ENCODE results near the gene NOL4L.
A peak's percentile ranks its signal among the peaks of the same experiment; 100 is the strongest.

NOL4L gene

DNA sequence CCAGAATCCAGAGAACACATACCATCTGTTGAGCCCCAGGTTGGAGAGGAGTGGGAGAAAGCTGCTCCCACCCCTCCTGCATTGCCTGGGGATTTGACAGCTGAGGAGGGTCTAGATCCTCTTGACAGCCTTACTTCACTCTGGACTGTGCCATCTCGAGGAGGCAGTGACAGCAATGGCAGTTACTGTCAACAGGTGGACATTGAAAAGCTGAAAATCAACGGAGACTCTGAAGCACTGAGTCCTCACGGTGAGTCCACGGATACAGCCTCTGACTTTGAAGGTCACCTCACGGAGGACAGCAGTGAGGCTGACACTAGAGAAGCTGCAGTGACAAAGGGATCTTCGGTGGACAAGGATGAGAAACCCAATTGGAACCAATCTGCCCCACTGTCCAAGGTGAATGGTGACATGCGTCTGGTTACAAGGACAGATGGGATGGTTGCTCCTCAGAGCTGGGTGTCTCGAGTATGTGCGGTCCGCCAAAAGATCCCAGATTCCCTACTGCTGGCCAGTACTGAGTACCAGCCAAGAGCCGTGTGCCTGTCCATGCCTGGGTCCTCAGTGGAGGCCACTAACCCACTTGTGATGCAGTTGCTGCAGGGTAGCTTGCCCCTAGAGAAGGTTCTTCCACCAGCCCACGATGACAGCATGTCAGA is 149.6 kb downstream of the NOL4L start:
- H3K4me3 ChIP-seq (replicated peaks; ENCODE audit: insufficient read depth, low read length) = no peak overlapping the region

DNA sequence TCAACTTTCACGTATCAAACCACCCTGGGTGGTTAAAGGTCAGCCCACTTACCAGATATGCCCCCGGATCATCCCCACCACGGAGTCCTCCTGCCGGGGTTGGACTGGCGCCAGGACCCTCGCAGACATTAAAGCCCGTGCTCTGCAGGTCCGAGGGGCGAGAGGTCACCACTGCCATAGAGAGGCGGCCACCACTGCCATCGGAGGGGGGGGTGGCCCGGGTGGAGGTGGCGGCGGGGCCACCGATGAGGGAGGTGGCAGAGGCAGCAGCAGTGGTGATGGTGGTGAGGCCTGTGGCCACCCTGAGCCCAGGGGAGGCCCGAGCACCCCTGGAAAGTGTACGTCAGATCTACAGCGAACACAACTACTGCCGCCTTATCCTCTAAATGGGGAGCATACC is 150.7 kb downstream of the NOL4L start:
- Histone ChIP-seq H3K4me3 (replicated peaks; ENCODE audit: insufficient read depth, low read length) (no peak overlapping the region), H3K27me3 (ENCODE audit: insufficient read depth, poor library complexity, severe bottlenecking) (no peaks in the 10 kb centered on the region), H3K27ac (replicated peaks) (no peak overlapping the region)
- DNase-seq (ENCODE audit: low read depth in 1 of 2, low spot score in 1 of 2) = no peak
- no peak for TF ChIP-seq GABPA (IDR thresholded peaks at IDR 0.05; ENCODE audit: low read depth)

More for the DNA sequence above, 149.6 kb downstream of the NOL4L start:
- Histone ChIP-seq H3K27me3 (ENCODE audit: insufficient read depth, poor library complexity, severe bottlenecking) (no peaks in the 10 kb centered on the region), H3K27ac (replicated peaks) (no peak overlapping the region)
- DNase-seq (ENCODE audit: low read depth in 1 of 2, low spot score in 1 of 2) = no peak
- no peak for TF ChIP-seq GABPA (IDR thresholded peaks at IDR 0.05; ENCODE audit: low read depth)
- TF ChIP-seq SPI1 (IDR thresholded peaks at IDR 0.05; ENCODE audit: borderline replicate concordance, low read depth) = no peak
- TF ChIP-seq, protein P1, sequence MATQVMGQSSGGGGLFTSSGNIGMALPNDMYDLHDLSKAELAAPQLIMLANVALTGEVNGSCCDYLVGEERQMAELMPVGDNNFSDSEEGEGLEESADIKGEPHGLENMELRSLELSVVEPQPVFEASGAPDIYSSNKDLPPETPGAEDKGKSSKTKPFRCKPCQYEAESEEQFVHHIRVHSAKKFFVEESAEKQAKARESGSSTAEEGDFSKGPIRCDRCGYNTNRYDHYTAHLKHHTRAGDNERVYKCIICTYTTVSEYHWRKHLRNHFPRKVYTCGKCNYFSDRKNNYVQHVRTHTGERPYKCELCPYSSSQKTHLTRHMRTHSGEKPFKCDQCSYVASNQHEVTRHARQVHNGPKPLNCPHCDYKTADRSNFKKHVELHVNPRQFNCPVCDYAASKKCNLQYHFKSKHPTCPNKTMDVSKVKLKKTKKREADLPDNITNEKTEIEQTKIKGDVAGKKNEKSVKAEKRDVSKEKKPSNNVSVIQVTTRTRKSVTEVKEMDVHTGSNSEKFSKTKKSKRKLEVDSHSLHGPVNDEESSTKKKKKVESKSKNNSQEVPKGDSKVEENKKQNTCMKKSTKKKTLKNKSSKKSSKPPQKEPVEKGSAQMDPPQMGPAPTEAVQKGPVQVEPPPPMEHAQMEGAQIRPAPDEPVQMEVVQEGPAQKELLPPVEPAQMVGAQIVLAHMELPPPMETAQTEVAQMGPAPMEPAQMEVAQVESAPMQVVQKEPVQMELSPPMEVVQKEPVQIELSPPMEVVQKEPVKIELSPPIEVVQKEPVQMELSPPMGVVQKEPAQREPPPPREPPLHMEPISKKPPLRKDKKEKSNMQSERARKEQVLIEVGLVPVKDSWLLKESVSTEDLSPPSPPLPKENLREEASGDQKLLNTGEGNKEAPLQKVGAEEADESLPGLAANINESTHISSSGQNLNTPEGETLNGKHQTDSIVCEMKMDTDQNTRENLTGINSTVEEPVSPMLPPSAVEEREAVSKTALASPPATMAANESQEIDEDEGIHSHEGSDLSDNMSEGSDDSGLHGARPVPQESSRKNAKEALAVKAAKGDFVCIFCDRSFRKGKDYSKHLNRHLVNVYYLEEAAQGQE (IDR thresholded peaks at IDR 0.05; ENCODE audit: insufficient replicate concordance, low read depth) = no peak
- no peak for TF ChIP-seq POLR2AphosphoS5 (IDR thresholded peaks at IDR 0.05; ENCODE audit: low read depth)
- TF ChIP-seq, protein P2, sequence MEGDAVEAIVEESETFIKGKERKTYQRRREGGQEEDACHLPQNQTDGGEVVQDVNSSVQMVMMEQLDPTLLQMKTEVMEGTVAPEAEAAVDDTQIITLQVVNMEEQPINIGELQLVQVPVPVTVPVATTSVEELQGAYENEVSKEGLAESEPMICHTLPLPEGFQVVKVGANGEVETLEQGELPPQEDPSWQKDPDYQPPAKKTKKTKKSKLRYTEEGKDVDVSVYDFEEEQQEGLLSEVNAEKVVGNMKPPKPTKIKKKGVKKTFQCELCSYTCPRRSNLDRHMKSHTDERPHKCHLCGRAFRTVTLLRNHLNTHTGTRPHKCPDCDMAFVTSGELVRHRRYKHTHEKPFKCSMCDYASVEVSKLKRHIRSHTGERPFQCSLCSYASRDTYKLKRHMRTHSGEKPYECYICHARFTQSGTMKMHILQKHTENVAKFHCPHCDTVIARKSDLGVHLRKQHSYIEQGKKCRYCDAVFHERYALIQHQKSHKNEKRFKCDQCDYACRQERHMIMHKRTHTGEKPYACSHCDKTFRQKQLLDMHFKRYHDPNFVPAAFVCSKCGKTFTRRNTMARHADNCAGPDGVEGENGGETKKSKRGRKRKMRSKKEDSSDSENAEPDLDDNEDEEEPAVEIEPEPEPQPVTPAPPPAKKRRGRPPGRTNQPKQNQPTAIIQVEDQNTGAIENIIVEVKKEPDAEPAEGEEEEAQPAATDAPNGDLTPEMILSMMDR (IDR thresholded peaks at IDR 0.05; ENCODE audit: insufficient read depth, low read length) = no peak

DNA sequence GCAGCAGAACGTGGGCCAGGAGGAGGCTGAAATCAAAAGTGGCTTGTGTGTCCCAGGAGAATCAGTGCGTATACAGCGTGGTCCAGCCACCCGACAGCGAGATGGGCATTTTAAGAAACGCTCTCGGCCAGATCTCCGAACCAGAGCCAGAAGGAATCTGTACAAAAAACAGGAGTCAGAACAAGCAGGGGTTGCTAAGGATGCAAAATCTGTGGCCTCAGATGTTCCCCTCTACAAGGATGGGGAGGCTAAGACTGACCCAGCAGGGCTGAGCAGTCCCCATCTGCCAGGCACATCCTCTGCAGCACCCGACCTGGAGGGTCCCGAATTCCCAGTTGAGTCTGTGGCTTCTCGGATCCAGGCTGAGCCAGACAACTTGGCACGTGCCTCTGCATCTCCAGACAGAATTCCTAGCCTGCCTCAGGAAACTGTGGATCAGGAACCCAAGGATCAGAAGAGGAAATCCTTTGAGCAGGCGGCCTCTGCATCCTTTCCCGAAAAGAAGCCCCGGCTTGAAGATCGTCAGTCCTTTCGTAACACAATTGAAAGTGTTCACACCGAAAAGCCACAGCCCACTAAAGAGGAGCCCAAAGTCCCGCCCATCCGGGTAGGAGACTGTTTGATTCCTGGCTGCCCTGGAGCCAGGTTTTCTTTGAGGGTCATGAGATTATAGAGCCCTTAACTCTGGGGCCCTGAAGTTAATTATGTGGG is 151.7 kb downstream of the NOL4L start:
- H3K27me3 ChIP-seq (ENCODE audit: insufficient read depth, poor library complexity, severe bottlenecking) = no peaks in the 10 kb centered on the region
- TF ChIP-seq GABPA (IDR thresholded peaks at IDR 0.05; ENCODE audit: low read depth) = no peak
- TF ChIP-seq POLR2AphosphoS5 (IDR thresholded peaks at IDR 0.05; ENCODE audit: low read depth) = peak; percentile 22; the same call in 1 of the 2 replicates
- TF ChIP-seq, protein P1 (IDR thresholded peaks at IDR 0.05; ENCODE audit: insufficient replicate concordance, low read depth) = no peak
- no peak for TF ChIP-seq SPI1 (IDR thresholded peaks at IDR 0.05; ENCODE audit: borderline replicate concordance, low read depth)
- no peak overlapping the region for H3K27ac ChIP-seq (replicated peaks)
- no peak for DNase-seq (ENCODE audit: low read depth in 1 of 2, low spot score in 1 of 2)
- H3K4me3 ChIP-seq (replicated peaks; ENCODE audit: insufficient read depth, low read length) = no peak overlapping the region

DNA sequence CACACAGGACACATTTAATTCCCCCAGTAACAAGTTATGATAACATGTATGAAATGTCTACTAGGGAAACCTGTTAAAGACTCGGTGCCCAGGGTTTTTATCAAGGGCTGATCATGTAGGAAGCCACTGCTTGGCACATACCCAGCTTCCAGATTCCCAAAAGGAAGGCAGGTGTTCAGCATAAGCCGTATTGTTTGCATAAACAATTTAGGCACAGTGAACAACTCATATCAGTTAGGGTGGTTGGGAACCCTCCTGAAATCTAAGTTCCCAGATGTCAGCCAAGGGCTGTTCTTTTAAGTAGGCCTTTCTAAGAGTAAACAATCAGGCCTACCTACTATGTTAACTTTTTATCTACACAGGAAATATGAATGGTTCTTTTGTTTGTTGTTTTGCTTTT is 152.9 kb downstream of the NOL4L start:
- Histone ChIP-seq H3K27ac (replicated peaks) (no peak overlapping the region), H3K27me3 (ENCODE audit: insufficient read depth, poor library complexity, severe bottlenecking) (no peaks in the 10 kb centered on the region), H3K4me3 (replicated peaks; ENCODE audit: insufficient read depth, low read length) (no peak overlapping the region)
- TF ChIP-seq, protein P2 (IDR thresholded peaks at IDR 0.05; ENCODE audit: insufficient read depth, low read length) = no peak
- TF ChIP-seq SPI1 (IDR thresholded peaks at IDR 0.05; ENCODE audit: borderline replicate concordance, low read depth) (no peak), GABPA (IDR thresholded peaks at IDR 0.05; ENCODE audit: low read depth) (no peak), POLR2AphosphoS5 (IDR thresholded peaks at IDR 0.05; ENCODE audit: low read depth) (no peak)
- TF ChIP-seq, protein P1 (IDR thresholded peaks at IDR 0.05; ENCODE audit: insufficient replicate concordance, low read depth) = no peak
- no peak for DNase-seq (ENCODE audit: low read depth in 1 of 2, low spot score in 1 of 2)

Data from HL-60 (cell line).